Vagina (tissue), 2 donors: ENCODE results near the gene CSTA.

ENCODE experiments used
- POLR2A ChIP-seq, 2 donors: fragments of 450-650 bp; IDR thresholded peaks; one replicate each; pipeline ENCODE4 v1.6.1; 2017; ENCODE audit warnings: antibody characterized with exemption in 2 of 2, mild to moderate bottlenecking in 2 of 2, moderate library complexity in 2 of 2
- POLR2AphosphoS5 ChIP-seq, 2 donors: sonication (generic); formaldehyde crosslinking; IDR thresholded peaks; one replicate each; pipeline ENCODE4 v1.9.0; 2017; ENCODE audit warnings: antibody characterized with exemption in 2 of 2, mild to moderate bottlenecking in 2 of 2, low read depth in 1 of 2; ENCODE audit not compliant: insufficient read depth in 1 of 2
- TF ChIP-seq, protein P1 (sequence below), 3 experiments: fragments of 450-650 bp in 2 of 3; fragments of 200-600 bp in 1 of 3; sonication (generic) in 1 of 3; IDR thresholded peaks; one replicate each; pipeline ENCODE4 v1.5.1; 2017 to 2019; ENCODE audit warnings: antibody characterized with exemption in 3 of 3, mild to moderate bottlenecking in 2 of 3, moderate library complexity in 2 of 3

GRCh38 chr3:122355612-122356011 lies 30.6 kb downstream of the CSTA start:
- TF ChIP-seq, protein P1, sequence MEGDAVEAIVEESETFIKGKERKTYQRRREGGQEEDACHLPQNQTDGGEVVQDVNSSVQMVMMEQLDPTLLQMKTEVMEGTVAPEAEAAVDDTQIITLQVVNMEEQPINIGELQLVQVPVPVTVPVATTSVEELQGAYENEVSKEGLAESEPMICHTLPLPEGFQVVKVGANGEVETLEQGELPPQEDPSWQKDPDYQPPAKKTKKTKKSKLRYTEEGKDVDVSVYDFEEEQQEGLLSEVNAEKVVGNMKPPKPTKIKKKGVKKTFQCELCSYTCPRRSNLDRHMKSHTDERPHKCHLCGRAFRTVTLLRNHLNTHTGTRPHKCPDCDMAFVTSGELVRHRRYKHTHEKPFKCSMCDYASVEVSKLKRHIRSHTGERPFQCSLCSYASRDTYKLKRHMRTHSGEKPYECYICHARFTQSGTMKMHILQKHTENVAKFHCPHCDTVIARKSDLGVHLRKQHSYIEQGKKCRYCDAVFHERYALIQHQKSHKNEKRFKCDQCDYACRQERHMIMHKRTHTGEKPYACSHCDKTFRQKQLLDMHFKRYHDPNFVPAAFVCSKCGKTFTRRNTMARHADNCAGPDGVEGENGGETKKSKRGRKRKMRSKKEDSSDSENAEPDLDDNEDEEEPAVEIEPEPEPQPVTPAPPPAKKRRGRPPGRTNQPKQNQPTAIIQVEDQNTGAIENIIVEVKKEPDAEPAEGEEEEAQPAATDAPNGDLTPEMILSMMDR (IDR thresholded peaks at IDR 0.05) = no peak
- no peak for TF ChIP-seq POLR2AphosphoS5 (IDR thresholded peaks at IDR 0.05; ENCODE audit: insufficient read depth in 1 of 2, low read depth in 1 of 2)
- TF ChIP-seq POLR2A (IDR thresholded peaks at IDR 0.05) = no peak
